H1 (cell line): ENCODE measurements around the gene DAPK3. TPM values are rescaled to one million over a fixed set of nuclear protein-coding genes. Genes with fewer than 3 reads are reported as not detected.

Source experiments
- CTCF ChIA-PET: fragments of 300-600 bp; sonication (Branson Sonifier 250); formaldehyde crosslinking; loops from one replicate; lab custom pipeline; 2021; ENCODE audit not compliant: partially characterized antibody; lab: Charles Lee
- POLR2A ChIA-PET: fragments of 300-600 bp; sonication (Branson Sonifier 250); formaldehyde crosslinking; loops from one replicate; lab custom pipeline; 2021; ENCODE audit warnings: inconsistent platforms; ENCODE audit not compliant: partially characterized antibody; lab: Charles Lee
- DNase-seq, 2 experiments: peaks; one replicate each; pipeline versions ENCODE4 v3.0.0 to v3.0.0-alpha.2; 2010 to 2022; ENCODE audit warnings: low spot score in 2 of 2, low read depth in 1 of 2, mixed read lengths in 1 of 2
- FAIRE-seq: peaks from 2 replicates; lab custom pipeline; 2011; peaks lifted over from hg19 to GRCh38; lab: Jason Lieb, UNC
- H2AFZ ChIP-seq: 2 replicates; pipeline ENCODE4 v1.8.1; 2012; ENCODE audit warnings: low read length, inconsistent platforms
- H2AK5ac ChIP-seq: 2 replicates; pipeline ENCODE4 v1.6.1; 2013; ENCODE audit warnings: low read depth, low read length
- H2BK120ac ChIP-seq: replicated peaks from 2 replicates; pipeline ENCODE3; 2013; ENCODE audit warnings: low read depth, low read length, inconsistent platforms
- H2BK12ac ChIP-seq: 2 replicates; pipeline ENCODE4 v1.6.1; 2013; ENCODE audit warnings: low read depth, low read length
- H2BK15ac ChIP-seq: 2 replicates; pipeline ENCODE4 v1.6.1; 2013; ENCODE audit warnings: low read length
- H2BK20ac ChIP-seq: 2 replicates; pipeline ENCODE4 v1.6.1; 2013; ENCODE audit warnings: low read length
- H2BK5ac ChIP-seq: 2 replicates; pipeline ENCODE4 v1.6.1; 2013; ENCODE audit warnings: low read depth, low read length
- H3K14ac ChIP-seq: 2 replicates; pipeline ENCODE4 v1.6.1; 2013; ENCODE audit warnings: inconsistent platforms; ENCODE audit not compliant: insufficient read length
- H3K18ac ChIP-seq: 2 replicates; pipeline ENCODE4 v1.6.1; 2013; ENCODE audit warnings: low read length; ENCODE audit errors: extremely low read depth
- H3K23ac ChIP-seq: 2 replicates; pipeline ENCODE4 v1.6.1; 2013; ENCODE audit warnings: inconsistent platforms; ENCODE audit not compliant: insufficient read length
- H3K23me2 ChIP-seq: 2 replicates; pipeline ENCODE4 v1.6.1; 2013; ENCODE audit warnings: low read depth, low read length
- H3K27ac ChIP-seq: 2 replicates; pipeline ENCODE4 v1.6.1; 2011; ENCODE audit warnings: low read depth, low read length, inconsistent platforms
- H3K27me3 ChIP-seq, 4 experiments: replicated peaks in 1 of 4; 1 replicate in 1 of 4; 2 replicates in 3 of 4; pipeline versions ENCODE4 v1.6.1 to v1.8.1; 2011 to 2013; ENCODE audit warnings: low read length in 3 of 4, mild to moderate bottlenecking in 3 of 4, inconsistent platforms in 2 of 4, mixed read lengths in 2 of 4, moderate library complexity in 1 of 4; ENCODE audit not compliant: control insufficient read depth in 3 of 4, insufficient read depth in 3 of 4; ENCODE audit errors: extremely low read depth in 1 of 4
- H3K36me3 ChIP-seq, 4 experiments: 2 replicates each; pipeline versions ENCODE4 v1.6.1 to v1.8.1; 2011 to 2013; ENCODE audit warnings: mild to moderate bottlenecking in 4 of 4, low read length in 3 of 4, moderate library complexity in 2 of 4, control low read depth in 1 of 4, inconsistent platforms in 1 of 4; ENCODE audit not compliant: insufficient read depth in 4 of 4, control insufficient read depth in 2 of 4
- H3K4ac ChIP-seq: replicated peaks from 2 replicates; pipeline ENCODE3; 2013; ENCODE audit warnings: low read length, low read depth, mixed read lengths, inconsistent platforms; ENCODE audit not compliant: insufficient read length
- H3K4me1 ChIP-seq, 4 experiments: replicated peaks in 1 of 4; 1 replicate in 1 of 4; 2 replicates in 3 of 4; pipeline versions ENCODE4 v1.6.1 to v1.8.1; 2011 to 2013; ENCODE audit warnings: low read length in 3 of 4, inconsistent platforms in 2 of 4, mixed read lengths in 1 of 4; ENCODE audit not compliant: insufficient read depth in 4 of 4, control insufficient read depth in 3 of 4
- H3K4me2 ChIP-seq, 2 experiments: 2 replicates each; pipeline versions ENCODE4 v1.6.1 to v1.8.1; 2011 to 2013; ENCODE audit warnings: low read depth in 2 of 2, low read length in 2 of 2, control low read depth in 1 of 2, inconsistent platforms in 1 of 2, mild to moderate bottlenecking in 1 of 2; ENCODE audit not compliant: insufficient read depth in 1 of 2
- H3K4me3 ChIP-seq, 4 experiments: fragments of 200-600, 300-600 bp in 1 of 4; sonication (generic), shearing (Covaris generic), sonication (Bioruptor Twin) in 1 of 4; 2 replicates each; pipeline versions ENCODE4 v1.5.1 to v1.8.1; 2011 to 2016; ENCODE audit warnings: low read length in 4 of 4, low read depth in 3 of 4, control low read depth in 2 of 4, inconsistent platforms in 2 of 4, mild to moderate bottlenecking in 2 of 4, mixed read lengths in 1 of 4, moderate library complexity in 1 of 4; ENCODE audit not compliant: insufficient read depth in 2 of 4; ENCODE audit errors: extremely low read depth in 1 of 4
- H3K56ac ChIP-seq: replicated peaks from 2 replicates; pipeline ENCODE3; 2013; ENCODE audit warnings: low read depth, mild to moderate bottlenecking, mixed read lengths, low read length, inconsistent platforms; ENCODE audit not compliant: insufficient read length
- H3K79me1 ChIP-seq: 2 replicates; pipeline ENCODE4 v1.6.1; 2013; ENCODE audit warnings: low read depth, low read length, control low read depth
- H3K79me2 ChIP-seq, 2 experiments: 2 replicates each; pipeline versions ENCODE4 v1.6.1 to v1.8.1; 2012 to 2013; ENCODE audit warnings: low read length in 2 of 2, mild to moderate bottlenecking in 2 of 2, inconsistent platforms in 1 of 2; ENCODE audit not compliant: insufficient read depth in 2 of 2, control insufficient read depth in 1 of 2
- H3K9ac ChIP-seq, 4 experiments: replicated peaks in 1 of 4; 1 replicate in 1 of 4; 2 replicates in 3 of 4; pipeline versions ENCODE4 v1.6.1 to v1.8.1; 2011 to 2013; ENCODE audit warnings: low read depth in 3 of 4, low read length in 3 of 4, control low read depth in 2 of 4, mild to moderate bottlenecking in 2 of 4, moderate library complexity in 2 of 4, inconsistent platforms in 1 of 4; ENCODE audit errors: extremely low read depth in 1 of 4
- H3K9me3 ChIP-seq, 2 experiments: 2 replicates each; pipeline versions ENCODE4 v1.6.1 to v1.8.1; 2012 to 2013; ENCODE audit warnings: mild to moderate bottlenecking in 2 of 2, moderate library complexity in 2 of 2, control low read depth in 1 of 2, inconsistent platforms in 1 of 2, low read depth in 1 of 2, low read length in 1 of 2, mixed read lengths in 1 of 2; ENCODE audit not compliant: insufficient read depth in 2 of 2
- H4K20me1 ChIP-seq, 2 experiments: replicated peaks in 1 of 2; 2 replicates each; pipeline versions ENCODE3 to v1.8.1; 2011 to 2013; ENCODE audit warnings: inconsistent platforms in 2 of 2, low read length in 2 of 2, mild to moderate bottlenecking in 1 of 2; ENCODE audit not compliant: insufficient read depth in 2 of 2, control insufficient read depth in 1 of 2
- H4K5ac ChIP-seq: 2 replicates; pipeline ENCODE4 v1.6.1; 2013; ENCODE audit warnings: low read length, low read depth, mixed read lengths, inconsistent platforms; ENCODE audit not compliant: insufficient read length
- H4K8ac ChIP-seq: 2 replicates; pipeline ENCODE4 v1.8.0; 2013; ENCODE audit warnings: mild to moderate bottlenecking, moderate library complexity, low read length, inconsistent platforms; ENCODE audit not compliant: insufficient read depth; ENCODE audit errors: extremely low read depth
- H4K91ac ChIP-seq: replicated peaks from 2 replicates; pipeline ENCODE3; 2013; ENCODE audit warnings: low read length, mixed read lengths, inconsistent platforms; ENCODE audit not compliant: insufficient read length
- BRCA1 ChIP-seq: IDR thresholded peaks from 2 replicates; pipeline ENCODE4 v1.6.1; 2012; ENCODE audit warnings: low read depth, low read length, improper control_type of control experiment
- FOSL1 ChIP-seq: IDR thresholded peaks from 2 replicates; pipeline ENCODE4 v1.6.1; 2011; ENCODE audit warnings: mild to moderate bottlenecking, low read depth, low read length, moderate library complexity; ENCODE audit not compliant: insufficient read depth
- GTF2F1 ChIP-seq: IDR thresholded peaks from 2 replicates; pipeline ENCODE4 v1.6.1; 2012; ENCODE audit warnings: low read depth, low read length, improper control_type of control experiment, borderline replicate concordance
- KDM1A ChIP-seq: fragments of 200-600, 300-600 bp; sonication (generic); IDR thresholded peaks from 2 replicates; pipeline ENCODE4 v1.7.1; 2016; ENCODE audit warnings: mild to moderate bottlenecking, low read length, borderline replicate concordance
- PHF8 ChIP-seq: fragments of 200-600 bp; sonication (generic); conservative IDR thresholded peaks from 2 replicates; pipeline ENCODE4 v1.7.1; 2012; ENCODE audit warnings: low read depth, mild to moderate bottlenecking, inconsistent platforms, low read length, moderate library complexity
- SRF ChIP-seq: IDR thresholded peaks from 2 replicates; pipeline ENCODE4 v1.6.1; 2011; ENCODE audit warnings: mild to moderate bottlenecking, low read depth, low read length, moderate library complexity
- TEAD4 ChIP-seq: IDR thresholded peaks from 2 replicates; pipeline ENCODE4 v1.6.1; 2012; ENCODE audit warnings: low read depth, low read length, inconsistent platforms, mixed read lengths
- WGBS, 2 experiments: shearing (Covaris generic) in 1 of 2; methylation state at CpG; one replicate each; pipeline versions ENCODE4 v1.1.6 to v1.1.7; 2013 to 2015; ENCODE audit warnings: low lambda C conversion rate in 2 of 2, mixed read lengths in 2 of 2, inconsistent platforms in 1 of 2, low coverage in 1 of 2, missing lambda C conversion rate in 1 of 2; ENCODE audit not compliant: insufficient replicate concordance in 2 of 2, insufficient coverage in 1 of 2, insufficient read length in 1 of 2; ENCODE audit errors: extremely low coverage in 1 of 2, missing lambda C conversion rate in 1 of 2; 5-methylcytosine and 5-hydroxymethylcytosine counted together
- polyA plus RNA-seq, 7 experiments: library from polyadenylated mRNA; depleted of rRNA in 3 of 7; stranded (reverse) in 5 of 7; unstranded in 2 of 7; fragments of >200 nt in 5 of 7; fragments of 200-250 nt in 2 of 7; gene quantifications; 1 replicate in 5 of 7; 2 replicates in 1 of 7; 4 replicates in 1 of 7; pipeline versions ENCODE4 v1.2.1 to v1.2.3, GENCODE V29; 2011 to 2013; ENCODE audit warnings: missing spikeins in 2 of 7, mixed read lengths in 2 of 7
- total RNA-seq: library from RNA; stranded (reverse); fragmentation: NEBNext Ultra II Directional; extraction: Animal tissue kit (Norgen Biotek cat#: 25700); gene quantifications from 2 replicates; pipeline ENCODE4 v1.2.1, GENCODE V29; 2021
- TF ChIP-seq, protein P1 (sequence below): IDR thresholded peaks from 2 replicates; pipeline ENCODE4 v1.6.1; 2011; ENCODE audit warnings: low read depth, mild to moderate bottlenecking, low read length; ENCODE audit not compliant: insufficient read depth
- TF ChIP-seq, protein P2 (sequence below): IDR thresholded peaks from 2 replicates; pipeline ENCODE4 v1.6.1; 2011; ENCODE audit warnings: low read length, improper control_type of control experiment

The DAPK3 gene
- total and polyA plus RNA-seq, 2 of the 8 experiments (the other 6 are each of a cell fraction or from before 2014, with no cell fraction given), result 53.2 to 78.1 TPM

DNA sequence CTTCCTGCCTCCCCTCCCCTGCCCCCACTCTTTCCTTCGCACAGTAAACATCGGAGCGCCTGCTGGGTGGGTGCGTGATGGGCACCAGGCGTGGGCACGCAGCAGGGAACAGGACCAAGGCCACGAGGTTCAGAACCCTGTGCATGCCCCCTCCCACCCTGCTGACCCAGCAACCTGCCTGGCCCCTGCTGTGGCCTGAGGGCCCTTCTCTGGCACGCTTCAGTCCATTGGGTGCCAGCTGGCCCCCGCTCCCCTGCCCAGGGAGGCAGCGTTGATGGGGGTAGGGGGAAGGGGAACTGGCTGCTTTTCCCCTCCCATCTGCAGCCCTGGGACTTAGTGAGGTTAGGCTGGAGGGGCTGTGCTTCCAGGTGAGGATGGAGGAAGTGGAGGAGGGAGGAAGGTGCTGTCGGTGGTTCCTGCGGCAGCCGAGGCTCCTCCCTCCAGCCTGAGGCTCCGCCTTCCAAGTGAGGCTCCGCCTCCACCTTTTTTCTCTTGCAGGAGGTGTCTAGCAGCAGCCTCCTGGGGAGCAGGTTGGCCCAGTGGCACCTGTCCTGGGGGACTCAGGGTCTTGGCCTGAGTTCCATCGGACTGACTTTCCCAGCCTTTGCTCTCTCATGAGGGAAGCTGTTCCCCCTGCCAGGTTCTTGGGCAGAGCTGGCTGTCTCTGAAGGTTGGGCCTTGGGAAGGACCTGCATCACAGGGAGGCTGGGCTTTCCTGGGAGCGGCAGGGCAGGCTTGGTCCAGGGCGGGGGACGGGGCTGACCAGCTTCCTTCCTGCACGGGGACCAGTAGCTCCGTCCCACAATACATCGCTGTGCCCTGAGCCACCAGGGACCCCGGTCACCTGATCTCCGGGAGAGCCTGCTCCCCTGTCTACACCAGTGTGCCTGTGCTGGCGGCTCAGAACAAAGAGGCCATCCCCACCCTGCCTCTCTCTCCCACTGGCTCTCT is 43.9 kb upstream of the DAPK3 start:
- POLR2A ChIA-PET, result interaction anchor here (0.5 to 3.2 kb wide), 5 partner anchors 30 to 1015 kb away, joined by 3 to 13 read pairs (median 4); partner anchors contain the start of gene EEF2
- no peak overlapping the region for H3K18ac ChIP-seq
- H2BK12ac ChIP-seq, result no peak overlapping the region
- H4K20me1 ChIP-seq, result peaks cover 31 to 45% of the 10 kb centered on the region in 2 experiments
- H2AK5ac ChIP-seq, result no peak overlapping the region
- no peak overlapping the region for H3K9ac ChIP-seq
- peak overlapping the region; percentile 11; the same call in 1 of the 2 replicates for H4K8ac ChIP-seq
- no peak overlapping the region for H2BK15ac ChIP-seq
- H3K56ac ChIP-seq, result no peak overlapping the region
- peaks cover 18% of the 10 kb centered on the region for H3K79me1 ChIP-seq
- no peak overlapping the region for H2BK20ac ChIP-seq
- CTCF ChIA-PET, result no interaction called here
- H3K79me2 ChIP-seq, result peaks cover 4 to 58% of the 10 kb centered on the region in 2 experiments; a peak in 3 of 4 replicates
- H3K4me3 ChIP-seq, result no peak overlapping the region
- H2BK120ac ChIP-seq, result no peak overlapping the region
- peaks cover 0 to 3% (median under 1%) of the 10 kb centered on the region in 4 experiments; a peak in 4 of 7 replicates for H3K4me1 ChIP-seq
- FAIRE-seq (no peak), DNase-seq (peak in 1 of 2 experiments; percentile 87)
- no peak overlapping the region for H3K23ac ChIP-seq
- 84% methylated on average over 22 of the region's 25 CpGs; no CpG with 5 or more reads in 1 of the 2 experiments for WGBS, 2 experiments
- H3K23me2 ChIP-seq, result no peaks in the 10 kb centered on the region; the same call in 1 of the 2 replicates
- no peak overlapping the region for H3K4me2 ChIP-seq
- H3K14ac ChIP-seq, result no peak overlapping the region
- H4K5ac ChIP-seq, result no peak overlapping the region
- H4K91ac ChIP-seq, result no peak overlapping the region
- H3K9me3 ChIP-seq, result no peaks in the 10 kb centered on the region
- H2BK5ac ChIP-seq, result no peak overlapping the region; the same call in 1 of the 2 replicates
- no peaks in the 10 kb centered on the region for H3K27me3 ChIP-seq
- no peak overlapping the region for H3K27ac ChIP-seq
- peaks cover 0 to 26% (median 7%) of the 10 kb centered on the region in 4 experiments; a peak in 5 of 8 replicates for H3K36me3 ChIP-seq
- no peak overlapping the region for H2AFZ ChIP-seq
- no peak overlapping the region for H3K4ac ChIP-seq
- TF ChIP-seq BRCA1, result no peak
- TF ChIP-seq FOSL1, result no peak
- no peak for TF ChIP-seq PHF8
- TF ChIP-seq, protein P1, sequence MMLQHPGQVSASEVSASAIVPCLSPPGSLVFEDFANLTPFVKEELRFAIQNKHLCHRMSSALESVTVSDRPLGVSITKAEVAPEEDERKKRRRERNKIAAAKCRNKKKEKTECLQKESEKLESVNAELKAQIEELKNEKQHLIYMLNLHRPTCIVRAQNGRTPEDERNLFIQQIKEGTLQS, result no peak
- no peak for TF ChIP-seq SRF
- TF ChIP-seq GTF2F1, result no peak
- TF ChIP-seq, protein P2, sequence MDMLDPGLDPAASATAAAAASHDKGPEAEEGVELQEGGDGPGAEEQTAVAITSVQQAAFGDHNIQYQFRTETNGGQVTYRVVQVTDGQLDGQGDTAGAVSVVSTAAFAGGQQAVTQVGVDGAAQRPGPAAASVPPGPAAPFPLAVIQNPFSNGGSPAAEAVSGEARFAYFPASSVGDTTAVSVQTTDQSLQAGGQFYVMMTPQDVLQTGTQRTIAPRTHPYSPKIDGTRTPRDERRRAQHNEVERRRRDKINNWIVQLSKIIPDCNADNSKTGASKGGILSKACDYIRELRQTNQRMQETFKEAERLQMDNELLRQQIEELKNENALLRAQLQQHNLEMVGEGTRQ, result no peak
- no peak for TF ChIP-seq TEAD4
- no peak for TF ChIP-seq KDM1A
